MV-4-11 (cell line): ENCODE measurements around the gene GNB1.
"Not testable (repeated sequence)": the region's sequence is repeated elsewhere in the genome, so short reads cannot be mapped to it uniquely, and the experiment has no call there.

Experiments used
- DNase-seq: peaks from one replicate; lab custom pipeline; 2025; lab: John Stamatoyannopoulos, UW

Gene GNB1

GRCh38 chr1:1745651-1746565, 145.0 kb downstream of the GNB1 start:
- DNase-seq = peak; percentile 79

- DNase-seq = not testable (repeated sequence)
Observed at GRCh38 chr1:1742529-1742928, 148.4 kb downstream of the GNB1 start.

DNA sequence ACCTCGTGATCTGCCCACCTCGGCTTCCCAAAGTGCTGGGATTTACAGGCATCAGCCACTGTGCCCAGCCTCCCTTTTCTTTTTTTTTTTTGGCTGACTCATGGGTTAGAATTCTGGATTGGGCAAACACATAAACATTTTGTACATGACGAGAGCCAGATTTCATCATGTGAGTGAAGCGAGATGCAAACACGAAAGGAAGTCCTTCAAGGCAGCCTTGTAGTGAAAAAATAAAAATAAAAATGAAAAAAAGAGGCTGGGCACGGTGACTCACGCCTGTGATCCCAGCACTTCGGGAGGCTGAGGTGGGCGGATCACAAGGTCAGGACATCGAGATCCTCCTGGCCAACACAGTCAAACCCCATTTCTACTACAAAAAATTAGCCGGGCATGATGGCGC, 149.9 kb downstream of the GNB1 start:
- DNase-seq = peak; percentile 46

DNA sequence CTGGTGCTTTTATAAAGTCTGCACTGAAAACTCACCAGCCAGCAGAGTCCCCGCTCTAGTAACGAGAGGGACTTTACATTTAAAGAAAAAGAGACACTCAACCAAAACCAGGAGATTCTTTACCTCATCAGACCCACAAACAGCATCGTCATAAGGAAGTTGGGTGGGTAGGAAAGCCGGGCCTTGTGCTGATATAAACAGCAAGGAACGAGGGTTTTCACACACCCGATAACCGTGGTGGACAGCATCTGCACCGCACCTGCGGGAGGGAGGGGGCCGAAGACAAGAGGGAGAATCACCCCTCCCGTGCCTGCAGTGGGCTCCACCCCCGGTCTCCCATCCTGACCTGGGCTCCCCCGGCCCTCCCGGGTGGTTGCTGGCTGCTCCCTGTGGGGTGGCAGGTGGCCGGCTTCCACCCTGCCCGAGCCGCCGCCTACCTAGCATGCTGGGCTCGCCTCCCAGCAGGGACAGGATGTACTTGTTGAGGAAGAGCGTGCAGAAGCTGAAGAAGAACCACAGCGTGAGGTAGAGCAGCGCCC, 152.0 kb downstream of the GNB1 start:
- DNase-seq = not testable (repeated sequence)

GRCh38 chr1:1737675-1738590, 153.0 kb downstream of the GNB1 start:
- not testable (repeated sequence) for DNase-seq
